ENCODE results near the gene EPHB1.
"Not testable (repeated sequence)": the region's sequence is repeated elsewhere in the genome, so short reads cannot be mapped to it uniquely, and the experiment has no call there.

Gene EPHB1

GRCh38 chr3:134777341-134777740, 17.7 kb upstream of the EPHB1 start:
- no peak for DNase-seq

GRCh38 chr3:134788283-134788682, 6.8 kb upstream of the EPHB1 start:
- not testable (repeated sequence) for DNase-seq

- DNase-seq: no peak
These were observed 5.0 kb upstream of the EPHB1 start for GRCh38 chr3:134790065-134790464.

DNA sequence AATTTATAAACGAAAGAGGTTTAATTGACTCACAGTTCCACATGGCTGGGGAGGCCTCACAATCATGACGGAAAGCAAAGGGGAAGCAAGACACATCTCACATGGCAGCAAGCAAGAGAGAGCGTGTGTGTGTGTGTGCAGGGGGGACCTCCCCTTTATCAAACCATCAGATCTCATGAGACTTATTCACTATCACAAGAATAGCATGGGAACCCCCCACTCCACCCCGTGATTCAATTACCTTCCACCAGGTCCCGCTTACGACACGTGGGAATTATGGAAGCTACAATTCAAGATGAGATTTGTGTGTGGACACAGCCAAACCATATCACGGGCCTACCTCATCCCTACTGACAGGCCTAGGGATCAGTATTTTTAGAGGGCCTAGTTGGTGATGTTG, 3.1 kb upstream of the EPHB1 start:
- DNase-seq: no peak

DNA sequence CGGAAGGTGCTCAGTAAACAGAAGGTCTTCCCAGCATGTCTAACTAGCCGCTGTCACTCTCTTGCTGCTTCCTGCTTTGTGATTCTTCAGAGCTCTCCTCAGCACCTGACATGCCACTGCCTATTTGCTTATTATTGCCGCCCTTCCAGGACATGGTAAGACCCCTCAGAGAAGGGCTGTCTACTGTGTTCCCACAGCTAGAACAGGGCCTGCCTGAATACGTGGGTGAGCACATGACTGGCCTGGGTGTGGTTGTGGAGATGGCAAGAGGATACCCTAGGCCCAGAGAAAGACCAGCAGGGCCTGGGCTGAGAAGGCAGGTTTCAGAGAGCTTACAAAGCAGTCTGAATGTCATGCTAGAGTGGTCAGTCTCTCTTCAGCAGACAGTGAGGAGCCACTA, 2.4 kb upstream of the EPHB1 start:
- DNase-seq: no peak

GRCh38 chr3:134793562-134793961, 1.5 kb upstream of the EPHB1 start:
- DNase-seq: no peak

DNA sequence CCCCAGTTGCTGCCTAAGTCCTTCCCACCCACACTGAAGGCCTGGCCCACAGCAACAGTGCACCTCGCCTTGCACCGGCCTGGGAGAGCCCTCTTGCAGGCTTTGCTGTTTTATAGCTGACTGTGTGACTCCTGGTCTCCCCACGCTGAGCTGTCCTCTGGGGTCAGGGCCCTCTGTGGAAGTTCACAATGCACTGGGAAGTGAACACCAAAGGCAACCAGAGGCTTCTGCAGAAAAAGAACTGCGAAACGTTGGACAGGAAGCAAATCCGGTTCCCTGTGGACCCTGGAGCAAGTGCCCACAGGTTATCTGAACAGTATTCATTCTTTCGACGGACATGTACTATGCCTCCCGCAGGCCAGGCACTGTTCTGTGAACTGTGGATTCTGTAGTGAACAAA, 737 bp upstream of the EPHB1 start:
- no peak for DNase-seq

- DNase-seq: no peak
These were observed 753 bp downstream of the EPHB1 start for GRCh38 chr3:134795746-134796280.

GRCh38 chr3:134796281-134797056, 1.4 kb downstream of the EPHB1 start:
- DNase-seq: no peak

GRCh38 chr3:134797057-134797740, 2.1 kb downstream of the EPHB1 start:
- DNase-seq: no peak

DNA sequence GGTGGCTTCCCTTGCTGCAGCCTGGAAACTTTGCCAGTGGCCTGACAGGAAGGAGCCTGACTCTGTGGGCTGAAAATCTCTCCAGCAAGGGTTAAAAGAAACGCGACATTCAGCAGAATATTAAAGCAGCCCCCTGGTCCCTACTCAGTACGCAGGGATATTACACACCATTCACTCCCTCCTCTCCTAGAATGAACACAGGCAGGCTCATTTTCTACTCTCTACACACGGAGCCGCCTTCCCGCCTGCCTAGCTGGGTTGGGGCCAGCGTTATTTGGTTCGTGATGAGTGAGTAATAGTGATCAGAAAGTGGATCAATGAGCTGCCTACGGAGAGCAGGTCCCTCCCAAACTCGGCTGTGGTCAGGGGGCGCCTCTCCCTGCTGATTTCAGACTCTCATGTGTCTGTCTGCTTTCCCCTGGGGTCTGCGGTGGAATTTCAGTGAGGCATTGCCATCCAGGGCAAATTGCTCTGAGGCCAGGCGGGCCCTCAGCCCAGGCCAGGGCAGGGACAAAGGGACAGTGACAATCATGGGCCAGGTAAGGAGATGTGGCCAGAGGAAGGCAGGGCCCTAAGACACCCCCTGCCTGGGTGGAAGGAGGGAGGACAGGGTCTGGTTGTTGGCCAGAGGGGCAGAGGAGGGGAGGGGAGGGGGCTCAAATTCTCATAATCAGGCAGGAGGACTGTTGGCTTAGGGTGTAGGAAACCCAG, 2.8 kb downstream of the EPHB1 start:
- no peak for DNase-seq

GRCh38 chr3:134798681-134799311, 3.7 kb downstream of the EPHB1 start:
- no peak for DNase-seq

GRCh38 chr3:134799393-134799792, 4.3 kb downstream of the EPHB1 start:
- DNase-seq: no peak

GRCh38 chr3:134801204-134801958, 6.3 kb downstream of the EPHB1 start:
- DNase-seq: no peak

- no peak for DNase-seq
These were observed 7.5 kb downstream of the EPHB1 start for GRCh38 chr3:134802428-134803050.

- DNase-seq: no peak
These were observed 8.0 kb downstream of the EPHB1 start for GRCh38 chr3:134803051-134803505.

DNA sequence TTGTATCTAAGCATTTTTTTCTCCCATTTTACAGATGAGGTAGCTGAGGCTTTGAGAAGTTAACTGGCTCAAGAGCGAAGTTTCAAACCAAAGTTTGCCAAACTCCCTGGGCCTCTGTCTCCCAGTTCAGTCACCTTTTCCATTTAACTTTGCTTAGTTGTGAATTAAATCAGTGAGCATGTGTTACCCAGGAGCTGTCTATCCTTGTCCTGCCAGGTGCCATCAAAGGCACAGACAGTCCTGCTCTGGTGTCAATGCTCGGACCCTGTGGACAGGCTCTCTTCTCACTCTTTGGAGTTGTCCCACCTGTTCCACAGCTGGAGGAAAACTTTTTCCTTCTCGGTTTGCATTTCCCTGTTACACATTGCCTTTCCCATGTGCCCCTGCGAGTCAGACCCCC, 8.6 kb downstream of the EPHB1 start:
- no peak for DNase-seq

DNA sequence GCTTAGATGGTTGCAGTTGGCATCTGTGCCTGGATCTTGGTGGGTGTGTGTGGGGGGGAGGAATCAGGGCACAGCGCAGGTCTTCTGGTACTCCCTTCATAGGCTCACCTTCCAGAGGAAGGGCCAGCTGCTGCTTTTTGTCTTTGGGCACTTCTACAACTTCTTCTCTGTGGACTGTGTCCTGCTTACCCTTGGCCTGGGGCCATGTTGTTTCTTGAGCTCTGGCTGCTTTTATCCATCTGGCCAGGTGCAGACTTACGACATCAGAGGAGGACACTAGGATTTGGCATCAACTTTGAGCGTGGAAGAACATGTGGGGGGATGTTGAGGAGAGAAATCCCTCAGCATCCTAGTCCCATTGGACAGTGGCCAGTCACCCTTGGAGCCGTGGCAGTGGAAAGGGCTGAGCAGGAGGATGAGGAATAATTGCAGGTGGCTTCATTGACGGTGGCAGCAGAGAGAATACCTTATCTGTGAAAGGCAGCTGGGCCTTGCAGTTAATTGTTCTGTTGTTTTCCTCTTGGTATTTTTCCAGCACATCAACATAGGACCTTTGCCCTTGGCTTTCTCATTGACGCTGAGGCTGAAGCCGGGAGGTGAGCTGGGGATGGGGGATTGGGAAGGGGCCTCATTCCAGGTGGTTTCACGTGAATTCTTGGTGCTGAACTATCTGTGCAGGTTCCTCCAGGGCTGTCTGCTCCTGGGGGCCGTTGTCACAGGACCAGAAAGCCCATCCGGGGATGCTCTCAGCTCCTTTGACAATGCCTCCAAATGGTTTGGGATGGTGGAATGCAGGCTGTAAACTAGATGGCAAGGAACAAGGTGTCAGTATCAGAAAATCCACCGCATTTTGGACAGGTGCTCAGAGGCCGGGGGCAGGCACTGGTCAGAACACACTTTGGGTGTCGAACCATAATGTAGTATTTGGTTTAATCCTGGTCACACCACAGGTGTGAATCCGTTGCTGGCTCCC, 9.7 kb downstream of the EPHB1 start:
- DNase-seq: no peak

- DNase-seq: no peak
These were observed 12.1 kb downstream of the EPHB1 start for GRCh38 chr3:134807189-134807588.

- no peak for DNase-seq
These were observed 13.8 kb downstream of the EPHB1 start for GRCh38 chr3:134808835-134809234.
